HepG2 (cell line): ENCODE measurements around the gene CRTC2. TPM values are rescaled to one million over a fixed set of nuclear protein-coding genes. Genes with fewer than 3 reads are reported as not detected.

ENCODE experiments used
- AHR ChIP-seq: IDR thresholded peaks from 2 replicates; pipeline ENCODE4 v1.6.1; 2018; ENCODE audit warnings: missing genetic modification reagents, missing compliant biosample characterization
- DNMT1 ChIP-seq: sonication (generic); formaldehyde crosslinking; IDR thresholded peaks from 2 replicates; pipeline ENCODE4 v1.5.1; 2020; ENCODE audit warnings: mild to moderate bottlenecking, missing genetic modification reagents
- DPF2 ChIP-seq: sonication (generic); formaldehyde crosslinking; IDR thresholded peaks from 2 replicates; pipeline ENCODE4 v1.4.0; 2020; ENCODE audit warnings: mild to moderate bottlenecking, low read depth, missing genetic modification reagents, borderline replicate concordance
- KDM5A ChIP-seq: fragments of 200-600 bp; sonication (generic); IDR thresholded peaks from 2 replicates; pipeline ENCODE4 v1.7.0; 2018; ENCODE audit warnings: antibody characterized with exemption, mild to moderate bottlenecking, low read length, borderline replicate concordance
- KLF12 ChIP-seq: sonication (generic); formaldehyde crosslinking; IDR thresholded peaks from 2 replicates; pipeline ENCODE4 v1.4.0; 2020; ENCODE audit warnings: missing genetic modification reagents, borderline replicate concordance
- KLF16 ChIP-seq, 2 experiments: sonication (generic) in 1 of 2; formaldehyde crosslinking in 1 of 2; IDR thresholded peaks; 2 replicates each; pipeline versions ENCODE4 v1.6.1 to v1.8.0; 2016 to 2023; ENCODE audit warnings: missing genetic modification reagents in 2 of 2, missing compliant biosample characterization in 1 of 2
- MEF2D ChIP-seq: sonication (generic); formaldehyde crosslinking; IDR thresholded peaks from 2 replicates; pipeline ENCODE4 v1.5.1; 2020; ENCODE audit warnings: mild to moderate bottlenecking, missing genetic modification reagents
- NCOA1 ChIP-seq: sonication (generic); formaldehyde crosslinking; IDR thresholded peaks from 2 replicates; pipeline ENCODE4 v1.9.0; 2021; ENCODE audit warnings: missing genetic modification reagents
- SATB2 ChIP-seq: sonication (generic); formaldehyde crosslinking; IDR thresholded peaks from 2 replicates; pipeline ENCODE4 v1.5.0; 2020; ENCODE audit warnings: missing genetic modification reagents
- SRF ChIP-seq: IDR thresholded peaks from 2 replicates; pipeline ENCODE4 v1.6.1; 2011; ENCODE audit warnings: mild to moderate bottlenecking, low read depth, low read length, moderate library complexity
- TCF12 ChIP-seq, 2 experiments: fragments of 450-650 bp in 1 of 2; sonication (generic) in 1 of 2; formaldehyde crosslinking in 1 of 2; IDR thresholded peaks; 2 replicates each; pipeline versions ENCODE4 v1.6.1 to v1.8.0; 2017 to 2022; ENCODE audit warnings: antibody characterized with exemption in 1 of 2, mild to moderate bottlenecking in 1 of 2, missing genetic modification reagents in 1 of 2, moderate library complexity in 1 of 2
- THYN1 ChIP-seq: sonication (generic); formaldehyde crosslinking; IDR thresholded peaks from 2 replicates; pipeline ENCODE4 v1.8.1; 2023; ENCODE audit warnings: low read depth, mild to moderate bottlenecking, moderate library complexity, missing genetic modification reagents, borderline replicate concordance
- ZNF232 ChIP-seq: sonication (generic); formaldehyde crosslinking; IDR thresholded peaks from 2 replicates; pipeline ENCODE4 v1.4.0; 2020; ENCODE audit warnings: missing genetic modification reagents, borderline replicate concordance
- ZNF781 ChIP-seq: sonication (generic); formaldehyde crosslinking; IDR thresholded peaks from 2 replicates; pipeline ENCODE4 v1.5.1; 2020; ENCODE audit warnings: borderline replicate concordance, mild to moderate bottlenecking, missing genetic modification reagents; ENCODE audit errors: not compliant biosample characterization
- polyA plus RNA-seq, 8 experiments: library from polyadenylated mRNA; depleted of rRNA in 3 of 8; stranded (reverse) in 7 of 8; unstranded in 1 of 8; fragments of >200 nt; fragmentation: Illumina TruSeq in 4 of 8; extraction: Trizol in 4 of 8; gene quantifications; 2 replicates each; pipeline versions ENCODE4 v1.2.1 to v1.2.3, GENCODE V29; 2011 to 2016; ENCODE audit warnings: low read depth in 4 of 8, missing spikeins in 1 of 8, mixed read lengths in 1 of 8; ENCODE audit not compliant: insufficient read depth in 1 of 8
- total RNA-seq, 5 experiments: library from RNA; depleted of rRNA; stranded (reverse); fragments of >200 nt; fragmentation: Illumina TruSeq; extraction: Trizol; gene quantifications; 2 replicates each; pipeline ENCODE4 v1.2.3, GENCODE V29; 2016; ENCODE audit warnings: low read depth in 1 of 5
- TF ChIP-seq, protein P1 (sequence below): sonication (generic); formaldehyde crosslinking; IDR thresholded peaks from 2 replicates; pipeline ENCODE4 v1.4.0; 2020; ENCODE audit warnings: missing genetic modification reagents, borderline replicate concordance
- TF ChIP-seq, protein P2 (sequence below): sonication (generic); formaldehyde crosslinking; IDR thresholded peaks from 2 replicates; pipeline ENCODE4 v1.4.0; 2020; ENCODE audit warnings: missing genetic modification reagents; ENCODE audit errors: not compliant biosample characterization
- TF ChIP-seq, protein P3 (sequence below): sonication (generic); formaldehyde crosslinking; conservative IDR thresholded peaks from 2 replicates; pipeline ENCODE4 v1.8.0; 2022; ENCODE audit warnings: low read depth, missing genetic modification reagents
- TF ChIP-seq, protein P4 (sequence below): sonication (generic); formaldehyde crosslinking; IDR thresholded peaks from 2 replicates; pipeline ENCODE4 v1.5.1; 2020; ENCODE audit warnings: mild to moderate bottlenecking, missing genetic modification reagents

CRTC2 gene
- total and polyA plus RNA-seq, 2 of the 13 experiments (the other 11 are each of a cell fraction or from before 2014, with no cell fraction given): 6.1 to 26.7 TPM

DNA sequence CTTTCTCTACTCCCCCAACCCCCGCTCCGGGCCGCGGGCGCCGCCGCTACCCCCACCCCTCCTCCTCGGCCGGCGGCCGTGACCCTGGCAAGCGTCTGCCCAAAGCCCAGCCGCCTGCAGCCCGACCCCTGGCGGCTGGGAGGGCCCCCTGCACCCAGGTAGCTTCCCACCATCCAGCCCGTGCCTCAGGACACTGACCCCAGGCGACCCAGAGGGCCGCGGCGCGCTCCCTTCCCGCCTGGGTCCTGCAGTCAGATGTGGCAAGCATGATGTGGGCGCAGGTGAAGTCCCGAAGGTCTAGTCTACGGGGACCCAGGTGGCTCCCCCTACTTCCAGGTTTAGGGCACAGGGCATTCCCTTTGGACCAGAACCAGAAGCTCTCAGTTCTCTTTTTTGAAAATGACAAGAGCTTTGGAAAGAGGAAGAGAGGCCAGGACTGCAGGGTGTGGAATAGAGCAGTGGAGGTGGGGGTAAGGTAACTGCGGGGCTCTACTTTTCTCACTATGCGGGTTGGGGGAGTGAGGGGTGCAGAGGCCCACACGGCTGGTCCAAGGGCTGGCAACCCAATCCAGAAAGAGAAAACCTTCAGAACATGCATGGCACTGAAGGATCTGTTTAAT lies 11.7 kb downstream of the CRTC2 start, which contains the start of gene DENND4B (continued):
- TF ChIP-seq, protein P1, sequence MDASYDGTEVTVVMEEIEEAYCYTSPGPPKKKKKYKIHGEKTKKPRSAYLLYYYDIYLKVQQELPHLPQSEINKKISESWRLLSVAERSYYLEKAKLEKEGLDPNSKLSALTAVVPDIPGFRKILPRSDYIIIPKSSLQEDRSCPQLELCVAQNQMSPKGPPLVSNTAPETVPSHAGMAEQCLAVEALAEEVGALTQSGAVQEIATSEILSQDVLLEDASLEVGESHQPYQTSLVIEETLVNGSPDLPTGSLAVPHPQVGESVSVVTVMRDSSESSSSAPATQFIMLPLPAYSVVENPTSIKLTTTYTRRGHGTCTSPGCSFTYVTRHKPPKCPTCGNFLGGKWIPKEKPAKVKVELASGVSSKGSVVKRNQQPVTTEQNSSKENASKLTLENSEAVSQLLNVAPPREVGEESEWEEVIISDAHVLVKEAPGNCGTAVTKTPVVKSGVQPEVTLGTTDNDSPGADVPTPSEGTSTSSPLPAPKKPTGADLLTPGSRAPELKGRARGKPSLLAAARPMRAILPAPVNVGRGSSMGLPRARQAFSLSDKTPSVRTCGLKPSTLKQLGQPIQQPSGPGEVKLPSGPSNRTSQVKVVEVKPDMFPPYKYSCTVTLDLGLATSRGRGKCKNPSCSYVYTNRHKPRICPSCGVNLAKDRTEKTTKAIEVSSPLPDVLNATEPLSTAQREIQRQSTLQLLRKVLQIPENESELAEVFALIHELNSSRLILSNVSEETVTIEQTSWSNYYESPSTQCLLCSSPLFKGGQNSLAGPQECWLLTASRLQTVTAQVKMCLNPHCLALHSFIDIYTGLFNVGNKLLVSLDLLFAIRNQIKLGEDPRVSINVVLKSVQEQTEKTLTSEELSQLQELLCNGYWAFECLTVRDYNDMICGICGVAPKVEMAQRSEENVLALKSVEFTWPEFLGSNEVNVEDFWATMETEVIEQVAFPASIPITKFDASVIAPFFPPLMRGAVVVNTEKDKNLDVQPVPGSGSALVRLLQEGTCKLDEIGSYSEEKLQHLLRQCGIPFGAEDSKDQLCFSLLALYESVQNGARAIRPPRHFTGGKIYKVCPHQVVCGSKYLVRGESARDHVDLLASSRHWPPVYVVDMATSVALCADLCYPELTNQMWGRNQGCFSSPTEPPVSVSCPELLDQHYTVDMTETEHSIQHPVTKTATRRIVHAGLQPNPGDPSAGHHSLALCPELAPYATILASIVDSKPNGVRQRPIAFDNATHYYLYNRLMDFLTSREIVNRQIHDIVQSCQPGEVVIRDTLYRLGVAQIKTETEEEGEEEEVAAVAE: peak; percentile 70; the same call in 1 of the 2 replicates
- peak; percentile 55; the same call in 1 of the 2 replicates for TF ChIP-seq KLF12 (CRISPR knock-in tag)
- TF ChIP-seq TCF12 (IDR thresholded peaks at IDR 0.05): no peak
- no peak for TF ChIP-seq TCF12 (CRISPR knock-in tag; IDR thresholded peaks at IDR 0.05)
- TF ChIP-seq ZNF781 (CRISPR knock-in tag): no peak
- TF ChIP-seq DPF2 (CRISPR knock-in tag): no peak
- TF ChIP-seq NCOA1 (CRISPR knock-in tag): no peak
- peak in 1 of 2 experiments; percentile 67; a peak in 1 of 4 replicates for TF ChIP-seq KLF16 (CRISPR knock-in tag; IDR thresholded peaks at IDR 0.05)
- no peak for TF ChIP-seq KDM5A
- TF ChIP-seq ZNF232 (CRISPR knock-in tag): no peak; the same call in 1 of the 2 replicates
- no peak for TF ChIP-seq SATB2 (CRISPR knock-in tag)
- TF ChIP-seq THYN1 (CRISPR knock-in tag): no peak
- peak; percentile 55; the same call in 1 of the 2 replicates for TF ChIP-seq SRF
- 0 out of 2 replicates have a peak, but pooled peaks have one; percentile 23 for TF ChIP-seq DNMT1
- TF ChIP-seq, protein P2, sequence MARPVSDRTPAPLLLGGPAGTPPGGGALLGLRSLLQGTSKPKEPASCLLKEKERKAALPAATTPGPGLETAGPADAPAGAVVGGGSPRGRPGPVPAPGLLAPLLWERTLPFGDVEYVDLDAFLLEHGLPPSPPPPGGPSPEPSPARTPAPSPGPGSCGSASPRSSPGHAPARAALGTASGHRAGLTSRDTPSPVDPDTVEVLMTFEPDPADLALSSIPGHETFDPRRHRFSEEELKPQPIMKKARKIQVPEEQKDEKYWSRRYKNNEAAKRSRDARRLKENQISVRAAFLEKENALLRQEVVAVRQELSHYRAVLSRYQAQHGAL: no peak
- no peak for TF ChIP-seq AHR
- TF ChIP-seq MEF2D (CRISPR knock-in tag): 0 out of 2 replicates have a peak, but pooled peaks have one; percentile 58
- TF ChIP-seq, protein P3, sequence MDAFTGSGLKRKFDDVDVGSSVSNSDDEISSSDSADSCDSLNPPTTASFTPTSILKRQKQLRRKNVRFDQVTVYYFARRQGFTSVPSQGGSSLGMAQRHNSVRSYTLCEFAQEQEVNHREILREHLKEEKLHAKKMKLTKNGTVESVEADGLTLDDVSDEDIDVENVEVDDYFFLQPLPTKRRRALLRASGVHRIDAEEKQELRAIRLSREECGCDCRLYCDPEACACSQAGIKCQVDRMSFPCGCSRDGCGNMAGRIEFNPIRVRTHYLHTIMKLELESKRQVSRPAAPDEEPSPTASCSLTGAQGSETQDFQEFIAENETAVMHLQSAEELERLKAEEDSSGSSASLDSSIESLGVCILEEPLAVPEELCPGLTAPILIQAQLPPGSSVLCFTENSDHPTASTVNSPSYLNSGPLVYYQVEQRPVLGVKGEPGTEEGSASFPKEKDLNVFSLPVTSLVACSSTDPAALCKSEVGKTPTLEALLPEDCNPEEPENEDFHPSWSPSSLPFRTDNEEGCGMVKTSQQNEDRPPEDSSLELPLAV (CRISPR knock-in tag): no peak
- TF ChIP-seq, protein P4, sequence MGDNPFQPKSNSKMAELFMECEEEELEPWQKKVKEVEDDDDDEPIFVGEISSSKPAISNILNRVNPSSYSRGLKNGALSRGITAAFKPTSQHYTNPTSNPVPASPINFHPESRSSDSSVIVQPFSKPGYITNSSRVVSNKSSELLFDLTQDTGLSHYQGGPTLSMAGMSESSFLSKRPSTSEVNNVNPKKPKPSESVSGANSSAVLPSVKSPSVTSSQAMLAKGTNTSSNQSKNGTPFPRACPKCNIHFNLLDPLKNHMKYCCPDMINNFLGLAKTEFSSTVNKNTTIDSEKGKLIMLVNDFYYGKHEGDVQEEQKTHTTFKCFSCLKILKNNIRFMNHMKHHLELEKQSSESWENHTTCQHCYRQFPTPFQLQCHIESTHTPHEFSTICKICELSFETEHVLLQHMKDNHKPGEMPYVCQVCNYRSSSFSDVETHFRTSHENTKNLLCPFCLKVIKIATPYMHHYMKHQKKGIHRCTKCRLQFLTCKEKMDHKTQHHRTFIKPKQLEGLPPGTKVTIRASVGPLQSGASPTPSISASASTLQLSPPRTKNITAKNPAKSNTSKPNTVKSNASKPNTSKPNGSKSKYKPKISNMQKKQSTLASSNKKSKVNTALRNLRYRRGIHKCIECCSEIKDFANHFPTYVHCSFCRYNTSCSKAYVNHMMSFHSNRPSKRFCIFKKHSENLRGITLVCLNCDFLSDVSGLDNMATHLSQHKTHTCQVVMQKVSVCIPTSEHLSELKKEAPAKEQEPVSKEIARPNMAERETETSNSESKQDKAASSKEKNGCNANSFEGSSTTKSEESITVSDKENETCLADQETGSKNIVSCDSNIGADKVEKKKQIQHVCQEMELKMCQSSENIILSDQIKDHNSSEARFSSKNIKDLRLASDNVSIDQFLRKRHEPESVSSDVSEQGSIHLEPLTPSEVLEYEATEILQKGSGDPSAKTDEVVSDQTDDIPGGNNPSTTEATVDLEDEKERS (CRISPR knock-in tag): 0 out of 2 replicates have a peak, but pooled peaks have one; percentile 31
